SIG-M5 (cell line): ENCODE measurements around the gene CD37.

Experiments
- DNase-seq: peaks from one replicate; lab custom pipeline; 2025; lab: John Stamatoyannopoulos, UW

The CD37 gene

GRCh38 chr19:49378512-49378911 lies 43.3 kb downstream of the CD37 start:
- no peak for DNase-seq

- DNase-seq = no peak
Observed at GRCh38 chr19:49380391-49380790, 45.2 kb downstream of the CD37 start.

DNA sequence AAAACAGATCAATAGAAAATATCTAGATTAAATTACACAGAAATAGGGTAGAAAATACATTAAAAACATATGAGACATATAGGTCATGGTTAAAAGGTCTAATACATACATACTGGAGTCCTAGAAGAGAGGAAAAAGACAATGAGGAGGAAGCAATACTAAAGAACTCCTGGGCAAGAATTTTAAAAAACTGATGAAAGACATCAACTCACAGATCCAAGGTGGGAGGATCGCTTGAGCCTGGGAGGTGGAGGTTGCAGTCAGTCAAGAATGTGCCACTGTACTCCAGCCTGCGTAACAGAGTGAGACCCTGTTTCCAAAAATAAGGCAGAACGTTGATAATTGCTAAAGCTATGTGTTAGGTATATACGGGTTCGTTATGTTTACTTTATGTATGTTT lies 47.4 kb downstream of the CD37 start:
- DNase-seq = no peak

GRCh38 chr19:49383599-49383998 lies 48.4 kb downstream of the CD37 start:
- no peak for DNase-seq

DNA sequence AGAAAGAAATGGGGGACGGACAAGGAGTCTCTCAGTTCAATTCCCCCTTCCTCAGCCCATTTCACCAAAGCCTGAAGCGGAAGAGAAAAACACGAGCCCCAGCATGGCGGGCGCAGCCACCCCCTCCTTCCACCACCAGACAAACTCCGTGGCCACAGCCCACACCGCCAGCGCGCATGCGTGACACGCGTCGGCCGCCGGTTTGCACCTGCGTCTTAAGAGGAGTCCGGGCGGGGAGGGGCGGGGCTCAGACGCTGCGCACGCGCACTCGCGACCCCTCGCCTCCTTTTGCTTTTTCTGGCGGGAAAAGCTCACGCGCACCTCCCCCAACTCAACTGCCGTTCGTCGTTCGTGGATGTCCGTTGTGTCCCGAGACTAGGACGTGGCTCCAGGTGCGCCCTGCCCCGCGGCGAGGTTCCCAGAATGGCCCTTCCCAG lies 52.7 kb downstream of the CD37 start, which contains the start of gene KASH5:
Gene KASH5, plus strand, starts transcription at position 314 of the 437 bp plus-strand sequence. CDS start 2,635 bp downstream, outside the sequence.
- DNase-seq = no peak

DNA sequence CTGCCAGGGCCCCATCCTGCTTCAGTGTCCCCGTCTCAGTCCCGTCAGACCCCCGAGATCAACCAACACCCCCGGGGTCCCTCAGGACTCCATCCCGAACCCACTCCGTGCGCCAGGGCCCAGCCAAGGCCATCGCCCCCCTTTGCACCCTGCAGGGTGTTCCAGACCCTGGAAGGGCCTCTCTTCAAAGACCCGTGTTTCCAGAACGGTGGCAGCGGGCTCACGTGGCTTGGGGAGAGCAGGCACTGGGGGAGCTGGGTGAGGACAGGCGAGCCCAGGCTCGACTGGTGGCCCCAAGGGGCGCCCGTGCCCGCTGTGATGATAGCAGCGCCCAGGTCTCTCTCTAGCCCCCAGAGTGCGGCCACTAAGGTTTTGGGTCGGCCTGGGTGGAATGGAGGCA lies 54.2 kb downstream of the CD37 start:
- DNase-seq = no peak
